AG04449 (cell line): ENCODE measurements around the gene SLC5A12.

Experiments used
- CTCF ChIA-PET: fragments of 350-600 bp; formaldehyde crosslinking; extraction: SDS; loops from one replicate; lab custom pipeline; 2021; ENCODE audit warnings: antibody characterized with exemption; lab: Yijun Ruan, JAX
- POLR2A ChIA-PET: fragments of 400-600, 350-600 bp; formaldehyde crosslinking; extraction: SDS; loops from one replicate; lab custom pipeline; 2020; ENCODE audit warnings: antibody characterized with exemption, inconsistent platforms; lab: Yijun Ruan, JAX
- DNase-seq: peaks from one replicate; pipeline ENCODE4 v3.0.0-alpha.2; 2010; ENCODE audit warnings: low read depth, low spot score
- H3K4me3 ChIP-seq: 2 replicates; pipeline ENCODE4 v1.5.1; 2011; ENCODE audit warnings: low read depth, mild to moderate bottlenecking, control low read depth, low read length
- TF ChIP-seq, protein P1 (sequence below): IDR thresholded peaks from one replicate; pipeline ENCODE4 v1.5.1; 2011; ENCODE audit warnings: mild to moderate bottlenecking, moderate library complexity, low read length, control low read depth, inconsistent platforms; ENCODE audit not compliant: insufficient read depth; ENCODE audit errors: missing control alignments

Gene SLC5A12

GRCh38 chr11:26715133-26715532 is 6.7 kb downstream of the SLC5A12 start:
- CTCF ChIA-PET = no interaction called here
- H3K4me3 ChIP-seq = no peak overlapping the region
- POLR2A ChIA-PET = no interaction called here
- DNase-seq = no peak
- TF ChIP-seq, protein P1, sequence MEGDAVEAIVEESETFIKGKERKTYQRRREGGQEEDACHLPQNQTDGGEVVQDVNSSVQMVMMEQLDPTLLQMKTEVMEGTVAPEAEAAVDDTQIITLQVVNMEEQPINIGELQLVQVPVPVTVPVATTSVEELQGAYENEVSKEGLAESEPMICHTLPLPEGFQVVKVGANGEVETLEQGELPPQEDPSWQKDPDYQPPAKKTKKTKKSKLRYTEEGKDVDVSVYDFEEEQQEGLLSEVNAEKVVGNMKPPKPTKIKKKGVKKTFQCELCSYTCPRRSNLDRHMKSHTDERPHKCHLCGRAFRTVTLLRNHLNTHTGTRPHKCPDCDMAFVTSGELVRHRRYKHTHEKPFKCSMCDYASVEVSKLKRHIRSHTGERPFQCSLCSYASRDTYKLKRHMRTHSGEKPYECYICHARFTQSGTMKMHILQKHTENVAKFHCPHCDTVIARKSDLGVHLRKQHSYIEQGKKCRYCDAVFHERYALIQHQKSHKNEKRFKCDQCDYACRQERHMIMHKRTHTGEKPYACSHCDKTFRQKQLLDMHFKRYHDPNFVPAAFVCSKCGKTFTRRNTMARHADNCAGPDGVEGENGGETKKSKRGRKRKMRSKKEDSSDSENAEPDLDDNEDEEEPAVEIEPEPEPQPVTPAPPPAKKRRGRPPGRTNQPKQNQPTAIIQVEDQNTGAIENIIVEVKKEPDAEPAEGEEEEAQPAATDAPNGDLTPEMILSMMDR = no peak

DNA sequence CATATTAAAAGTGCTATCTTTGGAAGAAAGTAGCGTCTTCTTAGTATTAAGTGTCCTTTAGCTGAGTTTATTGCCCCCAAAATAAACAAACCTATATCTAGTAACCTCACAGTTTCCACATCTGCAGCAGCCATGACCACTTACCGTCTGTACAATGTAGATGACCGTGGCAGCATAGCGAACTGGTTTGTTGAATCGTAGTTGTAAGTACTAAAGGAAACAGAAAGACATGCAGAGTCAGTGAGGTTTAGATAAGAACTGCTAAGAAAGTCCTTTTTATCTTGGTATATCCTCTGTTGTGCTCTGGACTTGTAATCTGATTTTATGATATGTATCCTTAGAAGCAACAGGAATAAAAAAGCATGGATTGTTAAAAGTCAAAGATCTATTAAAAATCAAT is 9.4 kb downstream of the SLC5A12 start:
- no peak for DNase-seq
- POLR2A ChIA-PET = no interaction called here
- no peak overlapping the region for H3K4me3 ChIP-seq
- CTCF ChIA-PET = no interaction called here
- TF ChIP-seq, protein P1 = no peak

- ChIA-PET CTCF (no interaction called here), POLR2A (no interaction called here)
- no peak for DNase-seq
- H3K4me3 ChIP-seq = no peak overlapping the region
- TF ChIP-seq, protein P1 = no peak
Measured at GRCh38 chr11:26710489-26710888, 11.4 kb downstream of the SLC5A12 start.

DNA sequence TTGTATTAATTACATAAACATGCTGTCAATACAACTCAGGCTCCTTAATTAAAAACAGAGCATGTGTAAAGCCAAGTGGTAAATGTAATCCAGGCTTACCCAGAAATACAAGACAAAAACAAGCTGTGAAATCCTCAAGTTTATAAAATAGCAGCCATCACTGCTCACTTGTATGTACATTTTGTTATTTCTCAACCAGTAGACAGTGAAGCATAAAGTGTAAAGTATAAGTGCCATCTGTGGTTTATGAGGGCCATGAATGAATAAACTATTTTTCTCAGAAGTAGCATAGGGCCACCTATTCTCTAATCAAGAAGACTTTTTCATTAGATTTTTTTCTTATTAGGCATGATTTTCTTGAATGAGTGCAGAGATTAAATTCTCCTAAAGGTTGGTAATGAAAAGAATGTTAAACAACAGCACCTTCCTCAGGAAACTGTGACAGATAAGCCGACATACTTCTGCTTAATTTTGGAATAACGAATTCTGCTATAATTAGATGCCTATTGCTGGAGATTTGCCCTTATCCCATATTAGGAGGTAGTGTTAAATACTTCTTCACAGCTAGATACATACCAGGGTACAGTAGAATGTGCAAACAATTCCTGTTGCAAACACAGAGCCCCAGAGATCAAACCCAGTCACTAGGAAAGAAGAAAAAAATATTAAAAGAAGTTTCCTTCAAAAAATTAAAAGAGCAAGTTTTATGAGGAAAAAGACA is 13.0 kb downstream of the SLC5A12 start:
- no peak for DNase-seq
- CTCF ChIA-PET = no interaction called here
- no peak overlapping the region for H3K4me3 ChIP-seq
- TF ChIP-seq, protein P1 = no peak
- POLR2A ChIA-PET = no interaction called here

DNA sequence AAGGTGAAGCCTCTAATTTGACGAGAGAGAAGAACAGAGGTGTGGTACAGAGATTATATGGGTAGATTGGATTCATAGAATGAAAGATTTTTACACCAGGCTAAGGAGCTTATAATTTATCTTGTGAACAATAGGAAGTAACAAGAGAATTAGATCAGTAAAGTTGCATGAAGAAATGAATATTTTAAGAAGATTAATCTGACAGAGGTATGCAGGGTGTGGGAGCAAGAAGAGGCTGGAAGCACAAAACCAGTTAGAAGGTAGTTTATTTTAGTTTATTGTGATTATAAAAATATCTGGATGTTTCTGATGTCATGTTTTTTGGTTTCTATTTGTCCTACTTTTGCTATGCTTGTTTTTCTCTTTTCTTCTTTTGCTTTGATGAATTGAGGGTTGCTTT is 15.7 kb downstream of the SLC5A12 start:
- no peak overlapping the region for H3K4me3 ChIP-seq
- TF ChIP-seq, protein P1 = no peak
- ChIA-PET POLR2A (no interaction called here), CTCF (no interaction called here)
- DNase-seq = no peak

GRCh38 chr11:26704249-26704648 is 17.6 kb downstream of the SLC5A12 start:
- no peak overlapping the region for H3K4me3 ChIP-seq
- DNase-seq = peak; percentile 14
- POLR2A ChIA-PET = no interaction called here
- TF ChIP-seq, protein P1 = no peak
- CTCF ChIA-PET = interaction anchor here (2.2 kb wide), 1 partner anchor 455 kb away, joined by 7 read pairs; no protein-coding TSS in a partner anchor
